OCI-LY7 (cell line): ENCODE data around the gene IL9. TPM values are rescaled to one million over a fixed set of nuclear protein-coding genes. Genes with fewer than 3 reads are reported as not detected.

ENCODE experiments used
- BruUV-seq: library from RNA; stranded (reverse); fragments of 400-500 nt; replicated peaks from 2 replicates; lab custom pipeline; 2021; lab: Mats Ljungman, UMichigan
- CTCF ChIA-PET: fragments of 300-600 bp; sonication (Branson Sonifier 250); formaldehyde crosslinking; loops from one replicate; lab custom pipeline; 2022; ENCODE audit warnings: antibody characterized with exemption; ENCODE audit not compliant: unreplicated experiment; lab: Charles Lee
- POLR2A ChIA-PET: fragments of 300-600 bp; sonication (Branson Sonifier 250); formaldehyde crosslinking; loops from one replicate; lab custom pipeline; 2022; ENCODE audit warnings: antibody characterized with exemption; lab: Charles Lee
- DNase-seq: peaks from one replicate; pipeline ENCODE4 v3.0.0-alpha.2; 2015; ENCODE audit warnings: low spot score
- H2AFZ ChIP-seq: fragments of 200-600 bp; sonication (generic), shearing (Covaris generic); 2 replicates; pipeline ENCODE4 v1.6.1; 2014; ENCODE audit warnings: mild to moderate bottlenecking, antibody characterized with exemption, low read length, moderate library complexity
- H3K27ac ChIP-seq: fragments of 200-600 bp; sonication (generic); 2 replicates; pipeline ENCODE4 v1.5.1; 2014; ENCODE audit warnings: mixed run types, low read depth, mild to moderate bottlenecking, moderate library complexity, low read length, inconsistent platforms; ENCODE audit not compliant: poor library complexity, severe bottlenecking
- H3K36me3 ChIP-seq: fragments of 200-600 bp; sonication (generic); 2 replicates; pipeline ENCODE4 v1.6.1; 2014; ENCODE audit warnings: mild to moderate bottlenecking, antibody characterized with exemption, low read length, moderate library complexity, mixed read lengths; ENCODE audit not compliant: insufficient read depth
- H3K4me1 ChIP-seq: fragments of 200-600 bp; sonication (generic); 2 replicates; pipeline ENCODE4 v1.5.1; 2014; ENCODE audit warnings: mild to moderate bottlenecking, low read length; ENCODE audit not compliant: insufficient read depth, poor library complexity, severe bottlenecking
- H3K4me2 ChIP-seq: fragments of 200-600 bp; sonication (generic); 2 replicates; pipeline ENCODE4 v1.6.1; 2014; ENCODE audit warnings: mild to moderate bottlenecking, low read length
- H3K4me3 ChIP-seq: fragments of 200-600 bp; sonication (generic); 2 replicates; pipeline ENCODE4 v1.5.1; 2014; ENCODE audit warnings: mild to moderate bottlenecking, low read depth, low read length; ENCODE audit not compliant: poor library complexity, severe bottlenecking
- H3K79me2 ChIP-seq: fragments of 200-600 bp; sonication (generic); 2 replicates; pipeline ENCODE4 v1.6.1; 2016; ENCODE audit warnings: low read depth, mild to moderate bottlenecking, low read length, moderate library complexity, mixed read lengths; ENCODE audit not compliant: insufficient read depth
- H3K9me2 ChIP-seq: fragments of 200-600 bp; sonication (generic); 2 replicates; pipeline ENCODE4 v1.6.1; 2016; ENCODE audit warnings: mild to moderate bottlenecking, low read length, mixed read lengths; ENCODE audit not compliant: insufficient read depth
- H3K9me3 ChIP-seq: fragments of 200-600 bp; sonication (generic); 2 replicates; pipeline ENCODE4 v1.6.1; 2014; ENCODE audit warnings: mild to moderate bottlenecking, mixed run types, low read length, mixed read lengths
- H4K20me1 ChIP-seq: fragments of 200-600 bp; sonication (generic); 2 replicates; pipeline ENCODE4 v1.6.1; 2014; ENCODE audit warnings: mild to moderate bottlenecking, antibody characterized with exemption, low read length, moderate library complexity, mixed read lengths; ENCODE audit not compliant: insufficient read depth
- EZH2phosphoT487 ChIP-seq: fragments of 200-600 bp; sonication (generic); IDR thresholded peaks from 2 replicates; pipeline ENCODE4 v1.6.1; 2018; ENCODE audit warnings: low read depth, borderline replicate concordance, mild to moderate bottlenecking, mixed run types, antibody characterized with exemption, low read length, moderate library complexity, mixed read lengths
- intact Hi-C: fragments of 100-400 bp; cut with micrococcal nuclease; formaldehyde crosslinking; loops from one replicate; pipeline ENCODE4 v1.10.0; 2022; ENCODE audit not compliant: unreplicated experiment
- total RNA-seq, 2 experiments: library from RNA; depleted of rRNA in 1 of 2; stranded (reverse); fragments of >200 nt in 1 of 2; shearing (Covaris generic) in 1 of 2; gene quantifications; 2 replicates each; pipeline ENCODE4 v1.2.3, GENCODE V29; 2014 to 2022
- TF ChIP-seq, protein P1 (sequence below): fragments of 200-600 bp; sonication (generic); conservative IDR thresholded peaks from 2 replicates; pipeline ENCODE4 v1.5.1; 2014; ENCODE audit warnings: mild to moderate bottlenecking, antibody characterized with exemption, low read length, moderate library complexity, mixed read lengths

Gene IL9
- total RNA-seq, 2 experiments from 2014 or later: not detected

DNA sequence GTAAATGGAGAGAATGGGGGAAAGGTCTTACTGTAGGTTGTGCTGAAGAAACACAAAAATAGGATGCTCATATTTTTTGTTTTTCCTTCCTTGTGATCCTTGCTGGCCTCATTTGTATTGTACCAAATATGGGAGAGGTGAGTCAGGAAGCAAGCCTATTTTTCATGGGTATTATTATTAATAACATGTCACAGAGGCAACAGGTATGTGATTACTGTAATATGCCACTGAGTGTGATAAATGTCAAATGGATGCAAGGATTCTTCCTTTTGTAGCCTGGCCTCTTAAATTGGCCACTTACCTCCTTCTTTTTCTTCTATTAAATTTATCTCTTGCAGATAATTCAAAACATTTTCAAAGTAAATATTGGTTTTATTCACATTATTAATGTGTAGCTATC, 48.9 kb upstream of the IL9 start:
- TF ChIP-seq EZH2phosphoT487: no peak
- TF ChIP-seq, protein P1, sequence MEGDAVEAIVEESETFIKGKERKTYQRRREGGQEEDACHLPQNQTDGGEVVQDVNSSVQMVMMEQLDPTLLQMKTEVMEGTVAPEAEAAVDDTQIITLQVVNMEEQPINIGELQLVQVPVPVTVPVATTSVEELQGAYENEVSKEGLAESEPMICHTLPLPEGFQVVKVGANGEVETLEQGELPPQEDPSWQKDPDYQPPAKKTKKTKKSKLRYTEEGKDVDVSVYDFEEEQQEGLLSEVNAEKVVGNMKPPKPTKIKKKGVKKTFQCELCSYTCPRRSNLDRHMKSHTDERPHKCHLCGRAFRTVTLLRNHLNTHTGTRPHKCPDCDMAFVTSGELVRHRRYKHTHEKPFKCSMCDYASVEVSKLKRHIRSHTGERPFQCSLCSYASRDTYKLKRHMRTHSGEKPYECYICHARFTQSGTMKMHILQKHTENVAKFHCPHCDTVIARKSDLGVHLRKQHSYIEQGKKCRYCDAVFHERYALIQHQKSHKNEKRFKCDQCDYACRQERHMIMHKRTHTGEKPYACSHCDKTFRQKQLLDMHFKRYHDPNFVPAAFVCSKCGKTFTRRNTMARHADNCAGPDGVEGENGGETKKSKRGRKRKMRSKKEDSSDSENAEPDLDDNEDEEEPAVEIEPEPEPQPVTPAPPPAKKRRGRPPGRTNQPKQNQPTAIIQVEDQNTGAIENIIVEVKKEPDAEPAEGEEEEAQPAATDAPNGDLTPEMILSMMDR: no peak
- Histone ChIP-seq H3K27ac (no peak overlapping the region), H2AFZ (no peak overlapping the region), H3K4me3 (no peak overlapping the region), H3K79me2 (no peaks in the 10 kb centered on the region), H3K36me3 (no peaks in the 10 kb centered on the region), H4K20me1 (no peaks in the 10 kb centered on the region), H3K4me1 (no peaks in the 10 kb centered on the region), H3K4me2 (no peak overlapping the region), H3K9me3 (no peaks in the 10 kb centered on the region), H3K9me2 (no peaks in the 10 kb centered on the region)
- no TSS peak for BruUV-seq
- intact Hi-C loops: loop anchor here (2.0 kb wide), 3 partner anchors 58 to 268 kb away; no protein-coding TSS in a partner anchor
- POLR2A ChIA-PET: interaction anchor here (0.9 kb wide), 1 partner anchor 233 kb away, joined by 3 read pairs; no protein-coding TSS in a partner anchor
- CTCF ChIA-PET: no interaction called here
- DNase-seq: no peak

DNA sequence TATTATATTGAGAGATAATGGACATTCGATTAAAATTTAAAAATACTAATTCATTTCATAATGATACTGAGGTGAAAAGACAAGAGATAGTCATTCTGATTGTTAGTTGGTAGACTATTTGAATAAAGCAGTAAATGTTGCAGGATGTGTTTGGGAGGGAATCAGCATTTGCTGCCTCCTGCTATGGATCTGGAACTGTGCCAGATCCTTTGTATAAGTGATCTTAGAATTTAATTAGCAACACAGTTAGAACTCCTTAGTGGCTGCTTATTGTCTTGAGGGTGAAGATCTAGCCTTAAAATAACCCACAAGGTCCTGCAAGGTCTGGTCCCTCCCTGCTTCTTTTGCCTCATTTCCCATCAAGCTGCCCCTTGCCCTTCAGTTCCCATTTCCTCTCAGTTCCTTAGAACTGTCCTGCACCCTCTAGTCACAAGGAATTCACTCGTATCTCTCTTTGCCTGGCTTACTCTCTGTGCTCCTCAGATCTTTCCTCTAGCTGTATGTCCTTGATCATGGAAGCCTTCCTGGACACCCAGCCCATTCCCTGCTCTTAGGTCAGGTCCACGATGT, 46.6 kb upstream of the IL9 start:
- TF ChIP-seq EZH2phosphoT487: no peak
- TF ChIP-seq, protein P1: no peak
- Histone ChIP-seq H4K20me1 (no peaks in the 10 kb centered on the region), H3K4me3 (no peak overlapping the region), H3K27ac (no peak overlapping the region), H3K4me1 (no peaks in the 10 kb centered on the region), H2AFZ (no peak overlapping the region), H3K36me3 (no peaks in the 10 kb centered on the region), H3K9me3 (no peaks in the 10 kb centered on the region), H3K4me2 (no peak overlapping the region), H3K9me2 (no peaks in the 10 kb centered on the region), H3K79me2 (no peaks in the 10 kb centered on the region)
- DNase-seq: no peak
- ChIA-PET POLR2A (interaction anchor here (1.5 kb wide), 1 partner anchor 334 kb away, joined by 4 read pairs; no protein-coding TSS in a partner anchor), CTCF (no interaction called here)
- no TSS peak for BruUV-seq
- intact Hi-C loops: no loop called here

DNA sequence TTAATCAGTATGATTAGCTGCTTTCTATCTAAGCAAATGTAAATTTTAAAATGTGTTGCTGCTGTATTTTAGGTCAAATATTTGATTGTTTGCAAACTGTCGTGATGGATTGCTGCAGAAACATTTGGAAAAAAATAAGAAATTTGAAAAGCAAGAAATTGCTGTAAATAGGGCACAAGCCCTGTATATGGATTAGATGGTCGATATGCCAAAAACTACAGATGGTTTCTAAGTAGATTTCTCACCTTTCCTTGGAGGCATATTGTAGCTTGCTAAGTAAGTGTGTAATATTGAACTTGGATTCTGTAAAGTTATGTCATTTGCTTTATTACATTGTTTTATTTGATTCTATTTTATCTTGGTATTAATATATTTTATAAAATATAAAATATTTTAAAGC, 46.1 kb upstream of the IL9 start:
- Histone ChIP-seq H2AFZ (no peak overlapping the region), H3K36me3 (no peaks in the 10 kb centered on the region), H3K9me3 (no peaks in the 10 kb centered on the region), H4K20me1 (no peaks in the 10 kb centered on the region), H3K79me2 (no peaks in the 10 kb centered on the region), H3K4me2 (no peak overlapping the region), H3K27ac (no peak overlapping the region), H3K4me1 (no peaks in the 10 kb centered on the region), H3K4me3 (no peak overlapping the region), H3K9me2 (no peaks in the 10 kb centered on the region)
- no peak for DNase-seq
- CTCF ChIA-PET: no interaction called here
- no peak for TF ChIP-seq EZH2phosphoT487
- TF ChIP-seq, protein P1: no peak
- BruUV-seq: no TSS peak
- POLR2A ChIA-PET: interaction anchor here (1.5 kb wide), 1 partner anchor 334 kb away, joined by 4 read pairs; no protein-coding TSS in a partner anchor
- intact Hi-C loops: no loop called here
